Activated naive CD8-positive, alpha-beta T cell treated with anti-CD3 and anti-CD28 coated beads, Interleukin-2, amount 50 U/mL, for 16 hours (primary cell): Measurements from ENCODE around the gene GPATCH2.
"Not testable (repeated sequence)": the region's sequence is repeated elsewhere in the genome, so short reads cannot be mapped to it uniquely, and the experiment has no call there.

Experiments used
- DNase-seq: peaks from one replicate; pipeline ENCODE4 v3.0.0-alpha.2; 2020; ENCODE audit warnings: low read depth, low spot score

GPATCH2 gene

GRCh38 chr1:217584286-217584811, 46.5 kb downstream of the GPATCH2 start:
- not testable (repeated sequence) for DNase-seq

- DNase-seq = no peak
These were observed 53.6 kb downstream of the GPATCH2 start for GRCh38 chr1:217577336-217577735.

- DNase-seq = no peak
These were observed 56.5 kb downstream of the GPATCH2 start for GRCh38 chr1:217574265-217574949.

- no peak for DNase-seq
These were observed 61.9 kb downstream of the GPATCH2 start for GRCh38 chr1:217569021-217569420.

- no peak for DNase-seq
These were observed 62.7 kb downstream of the GPATCH2 start for GRCh38 chr1:217568200-217568599.

- DNase-seq = no peak
These were observed 66.1 kb downstream of the GPATCH2 start for GRCh38 chr1:217564833-217565232.

GRCh38 chr1:217564207-217564606, 66.7 kb downstream of the GPATCH2 start:
- no peak for DNase-seq

GRCh38 chr1:217563179-217563578, 67.7 kb downstream of the GPATCH2 start:
- no peak for DNase-seq

GRCh38 chr1:217562229-217562878, 68.5 kb downstream of the GPATCH2 start:
- no peak for DNase-seq

- no peak for DNase-seq
These were observed 69.4 kb downstream of the GPATCH2 start for GRCh38 chr1:217561446-217561845.

GRCh38 chr1:217554849-217555248, 76.0 kb downstream of the GPATCH2 start:
- no peak for DNase-seq

GRCh38 chr1:217553949-217554509, 76.9 kb downstream of the GPATCH2 start:
- no peak for DNase-seq

- DNase-seq = no peak
These were observed 78.4 kb downstream of the GPATCH2 start for GRCh38 chr1:217552339-217552951.

- DNase-seq = no peak
These were observed 88.1 kb downstream of the GPATCH2 start for GRCh38 chr1:217542837-217543236.

GRCh38 chr1:217542136-217542777, 88.6 kb downstream of the GPATCH2 start:
- no peak for DNase-seq

GRCh38 chr1:217540321-217540720, 90.6 kb downstream of the GPATCH2 start:
- DNase-seq = no peak

- no peak for DNase-seq
These were observed 91.4 kb downstream of the GPATCH2 start for GRCh38 chr1:217539510-217539909.

GRCh38 chr1:217535601-217536377, 95.1 kb downstream of the GPATCH2 start:
- no peak for DNase-seq

GRCh38 chr1:217534566-217534965, 96.3 kb downstream of the GPATCH2 start:
- no peak for DNase-seq

GRCh38 chr1:217528271-217528670, 102.6 kb downstream of the GPATCH2 start:
- DNase-seq = no peak

GRCh38 chr1:217527151-217527550, 103.7 kb downstream of the GPATCH2 start:
- no peak for DNase-seq
